ENCODE data around the gene AGTR1.

Gene AGTR1

DNA sequence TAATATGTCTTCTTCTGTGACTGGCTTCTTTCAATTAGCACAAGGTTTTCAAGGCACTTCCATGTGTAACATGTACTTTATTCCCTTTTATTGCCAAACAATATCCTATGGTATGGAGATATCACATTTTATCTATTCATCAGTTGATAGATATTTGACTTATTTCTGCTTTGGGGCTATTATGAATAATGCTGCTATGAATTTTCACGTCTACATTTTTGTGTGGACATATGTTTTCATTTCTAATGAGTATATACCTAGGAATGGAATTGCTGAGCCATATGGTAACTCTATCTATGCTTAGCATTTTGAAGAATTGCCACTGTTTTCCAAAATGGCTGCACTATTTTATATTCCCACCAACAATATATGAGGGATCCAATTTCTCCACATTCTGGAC lies 3.6 kb upstream of the AGTR1 start:
- no peaks in the 10 kb centered on the region for H3K27me3 ChIP-seq (ENCODE audit: control insufficient read depth, insufficient read depth, low read length)
- no peaks in the 10 kb centered on the region for H3K4me1 ChIP-seq
- no peak overlapping the region for H3K27ac ChIP-seq
- no peaks in the 10 kb centered on the region for H3K36me3 ChIP-seq (ENCODE audit: control insufficient read depth, insufficient read depth, low read length)
- no peak overlapping the region for H3K4me2 ChIP-seq (ENCODE audit: low read length)
- no peak overlapping the region for H2AFZ ChIP-seq
- H3K79me2 ChIP-seq, result no peaks in the 10 kb centered on the region
- H3K9ac ChIP-seq, result no peak overlapping the region
- TF ChIP-seq, protein P1, sequence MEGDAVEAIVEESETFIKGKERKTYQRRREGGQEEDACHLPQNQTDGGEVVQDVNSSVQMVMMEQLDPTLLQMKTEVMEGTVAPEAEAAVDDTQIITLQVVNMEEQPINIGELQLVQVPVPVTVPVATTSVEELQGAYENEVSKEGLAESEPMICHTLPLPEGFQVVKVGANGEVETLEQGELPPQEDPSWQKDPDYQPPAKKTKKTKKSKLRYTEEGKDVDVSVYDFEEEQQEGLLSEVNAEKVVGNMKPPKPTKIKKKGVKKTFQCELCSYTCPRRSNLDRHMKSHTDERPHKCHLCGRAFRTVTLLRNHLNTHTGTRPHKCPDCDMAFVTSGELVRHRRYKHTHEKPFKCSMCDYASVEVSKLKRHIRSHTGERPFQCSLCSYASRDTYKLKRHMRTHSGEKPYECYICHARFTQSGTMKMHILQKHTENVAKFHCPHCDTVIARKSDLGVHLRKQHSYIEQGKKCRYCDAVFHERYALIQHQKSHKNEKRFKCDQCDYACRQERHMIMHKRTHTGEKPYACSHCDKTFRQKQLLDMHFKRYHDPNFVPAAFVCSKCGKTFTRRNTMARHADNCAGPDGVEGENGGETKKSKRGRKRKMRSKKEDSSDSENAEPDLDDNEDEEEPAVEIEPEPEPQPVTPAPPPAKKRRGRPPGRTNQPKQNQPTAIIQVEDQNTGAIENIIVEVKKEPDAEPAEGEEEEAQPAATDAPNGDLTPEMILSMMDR (IDR thresholded peaks at IDR 0.05), result no peak
- H3K9me3 ChIP-seq (ENCODE audit: control insufficient read depth, low read length), result no peaks in the 10 kb centered on the region
- no peak overlapping the region for H3K4me3 ChIP-seq (ENCODE audit: low read depth, low read length)

DNA sequence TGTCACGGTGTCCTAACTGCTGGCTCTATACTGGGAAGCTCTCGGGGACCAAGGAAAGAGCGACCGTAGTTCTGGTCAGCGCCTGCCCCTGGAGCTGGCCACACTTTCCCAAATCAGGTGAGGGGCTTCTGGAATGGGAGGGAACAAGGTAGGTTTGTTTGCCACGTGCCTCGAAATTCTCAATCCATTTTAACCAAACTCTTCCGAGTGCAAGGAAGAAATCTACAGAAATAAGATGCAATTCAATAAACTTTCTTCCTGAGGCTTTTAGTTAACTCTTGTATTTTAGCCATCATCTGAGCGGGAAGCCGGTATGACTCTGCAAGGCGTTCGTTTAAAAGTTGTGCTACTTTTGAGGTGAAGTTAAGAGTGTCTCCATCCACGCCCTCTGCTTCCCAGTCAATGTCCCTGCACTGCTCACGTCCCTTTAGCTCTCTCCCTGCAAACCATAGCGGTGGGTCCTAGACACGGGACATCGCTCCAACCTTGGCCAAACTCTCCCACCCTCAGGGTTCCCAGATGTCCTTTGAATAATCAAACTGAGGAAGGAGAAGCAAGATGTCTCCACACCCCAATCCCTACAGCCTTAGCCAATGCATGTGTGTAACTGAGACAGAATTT lies 597 bp downstream of the AGTR1 start:
- H3K27ac ChIP-seq, result no peak overlapping the region
- H2AFZ ChIP-seq, result no peak overlapping the region
- H3K36me3 ChIP-seq (ENCODE audit: control insufficient read depth, insufficient read depth, low read length), result no peaks in the 10 kb centered on the region
- TF ChIP-seq, protein P1 (IDR thresholded peaks at IDR 0.05), result no peak
- no peak overlapping the region for H3K9ac ChIP-seq
- no peaks in the 10 kb centered on the region for H3K4me1 ChIP-seq
- H3K4me3 ChIP-seq (ENCODE audit: low read depth, low read length), result peak overlapping the region; percentile 37
- no peaks in the 10 kb centered on the region for H3K27me3 ChIP-seq (ENCODE audit: control insufficient read depth, insufficient read depth, low read length)
- peak overlapping the region; percentile 66 for H3K4me2 ChIP-seq (ENCODE audit: low read length)
- no peaks in the 10 kb centered on the region for H3K79me2 ChIP-seq
- no peaks in the 10 kb centered on the region for H3K9me3 ChIP-seq (ENCODE audit: control insufficient read depth, low read length)

GRCh38 chr3:148705314-148705713 lies 7.6 kb downstream of the AGTR1 start:
- Histone ChIP-seq H3K36me3 (ENCODE audit: control insufficient read depth, insufficient read depth, low read length) (no peaks in the 10 kb centered on the region), H2AFZ (no peak overlapping the region), H3K4me1 (no peaks in the 10 kb centered on the region), H3K27ac (no peak overlapping the region), H3K4me3 (ENCODE audit: low read depth, low read length) (no peak overlapping the region), H3K27me3 (ENCODE audit: control insufficient read depth, insufficient read depth, low read length) (no peaks in the 10 kb centered on the region), H3K9ac (no peak overlapping the region), H3K79me2 (no peaks in the 10 kb centered on the region), H3K4me2 (ENCODE audit: low read length) (no peak overlapping the region), H3K9me3 (ENCODE audit: control insufficient read depth, low read length) (no peaks in the 10 kb centered on the region)
- TF ChIP-seq, protein P1 (IDR thresholded peaks at IDR 0.05), result no peak

GRCh38 chr3:148707601-148708380 lies 10.1 kb downstream of the AGTR1 start:
- no peak overlapping the region for H3K4me2 ChIP-seq (ENCODE audit: low read length)
- H2AFZ ChIP-seq, result no peak overlapping the region
- no peaks in the 10 kb centered on the region for H3K36me3 ChIP-seq (ENCODE audit: control insufficient read depth, insufficient read depth, low read length)
- no peak overlapping the region for H3K9ac ChIP-seq
- no peaks in the 10 kb centered on the region for H3K27me3 ChIP-seq (ENCODE audit: control insufficient read depth, insufficient read depth, low read length)
- no peak overlapping the region for H3K4me3 ChIP-seq (ENCODE audit: low read depth, low read length)
- no peaks in the 10 kb centered on the region for H3K79me2 ChIP-seq
- TF ChIP-seq, protein P1 (IDR thresholded peaks at IDR 0.05), result no peak
- H3K27ac ChIP-seq, result no peak overlapping the region
- H3K9me3 ChIP-seq (ENCODE audit: control insufficient read depth, low read length), result no peaks in the 10 kb centered on the region
- H3K4me1 ChIP-seq, result no peaks in the 10 kb centered on the region
